GM12872 (cell line): ENCODE results near the gene CLMP.

Experiments used
- TF ChIP-seq, protein P1 (sequence below): IDR thresholded peaks from 3 replicates; pipeline ENCODE4 v1.5.1; 2011; ENCODE audit warnings: low read depth, mild to moderate bottlenecking, low read length, moderate library complexity; ENCODE audit not compliant: insufficient read depth

Gene CLMP

DNA sequence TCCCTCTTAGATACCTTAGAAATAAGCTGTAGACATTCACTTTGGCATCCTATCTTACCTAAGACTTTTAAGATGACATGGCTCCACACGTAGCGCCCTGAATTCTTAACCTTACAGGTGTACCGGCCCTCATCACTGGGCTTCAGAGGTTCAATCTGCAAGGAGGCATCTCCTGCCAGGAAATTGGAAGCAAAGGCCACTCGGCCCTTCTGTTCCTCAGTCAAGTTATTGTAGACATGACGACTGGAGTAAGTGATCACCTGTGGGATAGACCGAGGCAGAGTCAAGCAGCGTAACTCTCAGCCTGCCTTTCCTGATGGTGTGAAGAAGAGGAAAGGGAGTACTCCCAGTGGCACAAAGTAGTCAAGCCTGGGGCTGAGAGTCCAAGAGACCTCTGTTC, 110.6 kb downstream of the CLMP start:
- TF ChIP-seq, protein P1, sequence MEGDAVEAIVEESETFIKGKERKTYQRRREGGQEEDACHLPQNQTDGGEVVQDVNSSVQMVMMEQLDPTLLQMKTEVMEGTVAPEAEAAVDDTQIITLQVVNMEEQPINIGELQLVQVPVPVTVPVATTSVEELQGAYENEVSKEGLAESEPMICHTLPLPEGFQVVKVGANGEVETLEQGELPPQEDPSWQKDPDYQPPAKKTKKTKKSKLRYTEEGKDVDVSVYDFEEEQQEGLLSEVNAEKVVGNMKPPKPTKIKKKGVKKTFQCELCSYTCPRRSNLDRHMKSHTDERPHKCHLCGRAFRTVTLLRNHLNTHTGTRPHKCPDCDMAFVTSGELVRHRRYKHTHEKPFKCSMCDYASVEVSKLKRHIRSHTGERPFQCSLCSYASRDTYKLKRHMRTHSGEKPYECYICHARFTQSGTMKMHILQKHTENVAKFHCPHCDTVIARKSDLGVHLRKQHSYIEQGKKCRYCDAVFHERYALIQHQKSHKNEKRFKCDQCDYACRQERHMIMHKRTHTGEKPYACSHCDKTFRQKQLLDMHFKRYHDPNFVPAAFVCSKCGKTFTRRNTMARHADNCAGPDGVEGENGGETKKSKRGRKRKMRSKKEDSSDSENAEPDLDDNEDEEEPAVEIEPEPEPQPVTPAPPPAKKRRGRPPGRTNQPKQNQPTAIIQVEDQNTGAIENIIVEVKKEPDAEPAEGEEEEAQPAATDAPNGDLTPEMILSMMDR, result no peak

- TF ChIP-seq, protein P1, result no peak
Measured at GRCh38 chr11:123083623-123084029, 111.4 kb downstream of the CLMP start.

DNA sequence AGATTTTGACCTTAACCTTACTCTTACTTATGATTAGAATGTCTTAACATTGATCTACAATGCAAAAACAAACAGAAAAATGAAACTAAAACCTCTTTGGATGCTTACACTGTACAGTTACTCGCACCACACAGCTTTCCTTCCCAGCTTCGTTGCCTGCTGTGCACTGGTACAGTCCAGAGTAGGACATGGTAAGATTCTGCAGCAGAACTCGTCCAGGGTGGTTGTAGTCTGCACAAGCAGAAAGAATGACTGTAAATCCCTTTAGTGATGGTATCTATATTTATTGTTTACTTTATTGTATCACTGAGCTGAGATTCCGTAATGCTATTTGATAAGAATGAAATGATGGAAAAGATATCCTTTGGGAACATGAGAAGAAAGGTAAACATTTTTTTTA, 112.1 kb downstream of the CLMP start:
- TF ChIP-seq, protein P1, result no peak

GRCh38 chr11:123080015-123080414, 115.0 kb downstream of the CLMP start:
- TF ChIP-seq, protein P1, result no peak

DNA sequence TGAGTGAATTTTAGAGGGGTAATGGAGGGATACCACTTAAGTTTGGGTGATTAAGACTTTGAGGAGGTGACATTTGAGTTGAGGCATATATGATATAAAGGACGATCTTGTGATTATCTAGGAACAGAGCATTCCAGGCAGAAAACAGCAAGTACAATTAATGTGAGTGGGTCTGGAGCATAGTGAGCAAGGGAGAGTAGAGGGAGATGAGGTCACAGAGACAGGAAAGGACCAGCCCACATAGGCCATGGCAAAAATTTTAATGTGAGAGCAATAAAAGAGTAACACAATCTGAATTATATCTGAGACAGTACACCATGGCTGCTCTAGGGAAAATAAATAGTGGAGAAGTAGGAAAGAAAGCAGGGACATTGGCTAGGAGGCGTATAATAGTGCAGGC, 118.6 kb downstream of the CLMP start:
- TF ChIP-seq, protein P1, result no peak

- TF ChIP-seq, protein P1, result no peak
Measured at GRCh38 chr11:123073343-123074057, 121.5 kb downstream of the CLMP start.

- TF ChIP-seq, protein P1, result no peak
Measured at GRCh38 chr11:123072762-123073161, 122.3 kb downstream of the CLMP start.
